ENCODE results near the gene CBX8.

CBX8 gene

GRCh38 chr17:79834565-79835469 lies 37.9 kb upstream of the CBX8 start:
- TF ChIP-seq CTCF (IDR thresholded peaks at IDR 0.05; ENCODE audit: low read depth, low read length), result peak; percentile 74
- no peak for TF ChIP-seq EZH2phosphoT487 (IDR thresholded peaks at IDR 0.05; ENCODE audit: low read depth)
- H3K4me1 ChIP-seq (ENCODE audit: low read length), result peaks cover 16% of the 10 kb centered on the region
- H3K9ac ChIP-seq (ENCODE audit: low read length), result no peak overlapping the region
- H3K4me2 ChIP-seq (ENCODE audit: low read length), result no peak overlapping the region
- H3K4me3 ChIP-seq (ENCODE audit: low read length), result no peak overlapping the region
- H3K27me3 ChIP-seq (ENCODE audit: low read depth, low read length), result no peaks in the 10 kb centered on the region
- H3K27ac ChIP-seq (ENCODE audit: low read length), result no peak overlapping the region
- H4K20me1 ChIP-seq (ENCODE audit: insufficient read depth, low read length), result peaks cover 84% of the 10 kb centered on the region
- H3K36me3 ChIP-seq (replicated peaks; ENCODE audit: low read depth, low read length), result peaks cover 58% of the 10 kb centered on the region
- no peak overlapping the region for H2AFZ ChIP-seq (ENCODE audit: low read depth, low read length)
- no peaks in the 10 kb centered on the region for H3K9me3 ChIP-seq (ENCODE audit: insufficient read depth, low read length)
- H3K79me2 ChIP-seq (ENCODE audit: low read length), result peaks cover 63% of the 10 kb centered on the region

- no peaks in the 10 kb centered on the region for H3K9me3 ChIP-seq (ENCODE audit: insufficient read depth, low read length)
- H3K27ac ChIP-seq (ENCODE audit: low read length), result no peak overlapping the region
- peaks cover 16% of the 10 kb centered on the region for H3K4me1 ChIP-seq (ENCODE audit: low read length)
- TF ChIP-seq EZH2phosphoT487 (IDR thresholded peaks at IDR 0.05; ENCODE audit: low read depth) (no peak), CTCF (IDR thresholded peaks at IDR 0.05; ENCODE audit: low read depth, low read length) (no peak)
- H4K20me1 ChIP-seq (ENCODE audit: insufficient read depth, low read length), result peaks cover 87% of the 10 kb centered on the region
- no peak overlapping the region for H2AFZ ChIP-seq (ENCODE audit: low read depth, low read length)
- no peak overlapping the region for H3K4me2 ChIP-seq (ENCODE audit: low read length)
- H3K4me3 ChIP-seq (ENCODE audit: low read length), result no peak overlapping the region
- peaks cover 58% of the 10 kb centered on the region for H3K36me3 ChIP-seq (replicated peaks; ENCODE audit: low read depth, low read length)
- no peaks in the 10 kb centered on the region for H3K27me3 ChIP-seq (ENCODE audit: low read depth, low read length)
- peaks cover 60% of the 10 kb centered on the region for H3K79me2 ChIP-seq (ENCODE audit: low read length)
- no peak overlapping the region for H3K9ac ChIP-seq (ENCODE audit: low read length)
Observed at GRCh38 chr17:79833744-79834564, 37.1 kb upstream of the CBX8 start.

- no peak for TF ChIP-seq CTCF (IDR thresholded peaks at IDR 0.05; ENCODE audit: low read depth, low read length)
- no peak for TF ChIP-seq EZH2phosphoT487 (IDR thresholded peaks at IDR 0.05; ENCODE audit: low read depth)
- H3K79me2 ChIP-seq (ENCODE audit: low read length), result peaks cover 51% of the 10 kb centered on the region
- H3K4me3 ChIP-seq (ENCODE audit: low read length), result no peak overlapping the region
- no peak overlapping the region for H3K4me2 ChIP-seq (ENCODE audit: low read length)
- no peak overlapping the region for H3K27ac ChIP-seq (ENCODE audit: low read length)
- no peak overlapping the region for H2AFZ ChIP-seq (ENCODE audit: low read depth, low read length)
- peaks cover 53% of the 10 kb centered on the region for H3K36me3 ChIP-seq (replicated peaks; ENCODE audit: low read depth, low read length)
- H3K9me3 ChIP-seq (ENCODE audit: insufficient read depth, low read length), result no peaks in the 10 kb centered on the region
- no peak overlapping the region for H3K9ac ChIP-seq (ENCODE audit: low read length)
- peaks cover 83% of the 10 kb centered on the region for H4K20me1 ChIP-seq (ENCODE audit: insufficient read depth, low read length)
- H3K4me1 ChIP-seq (ENCODE audit: low read length), result peaks cover 16% of the 10 kb centered on the region
- no peaks in the 10 kb centered on the region for H3K27me3 ChIP-seq (ENCODE audit: low read depth, low read length)
Observed at GRCh38 chr17:79833110-79833450, 36.2 kb upstream of the CBX8 start.

Measured in OCI-LY3 (cell line).